HepG2 (cell line): ENCODE measurements around the gene NGRN. TPM values are rescaled to one million over a fixed set of nuclear protein-coding genes. Genes with fewer than 3 reads are reported as not detected.

Experiments used
- ARID2 ChIP-seq: sonication (generic); formaldehyde crosslinking; IDR thresholded peaks from 2 replicates; pipeline ENCODE4 v1.8.1; 2022; ENCODE audit warnings: mild to moderate bottlenecking, missing genetic modification reagents, borderline replicate concordance
- CHCHD3 ChIP-seq: sonication (generic); formaldehyde crosslinking; IDR thresholded peaks from 2 replicates; pipeline ENCODE4 v1.8.0; 2022; ENCODE audit warnings: mild to moderate bottlenecking, missing genetic modification reagents, moderate library complexity
- GATAD2A ChIP-seq: IDR thresholded peaks from 2 replicates; pipeline ENCODE4 v1.6.1; 2016
- HNRNPUL1 ChIP-seq: fragments of 200-400 bp; formaldehyde crosslinking; IDR thresholded peaks from 2 replicates; pipeline ENCODE4 v1.6.1; 2017; ENCODE audit warnings: low read depth, mild to moderate bottlenecking, low read length, moderate library complexity
- KDM2A ChIP-seq: sonication (generic); formaldehyde crosslinking; IDR thresholded peaks from 2 replicates; pipeline ENCODE4 v1.4.0; 2020; ENCODE audit warnings: low read depth, missing genetic modification reagents, borderline replicate concordance
- MAF1 ChIP-seq: sonication (generic); formaldehyde crosslinking; IDR thresholded peaks from 2 replicates; pipeline ENCODE4 v1.5.0; 2020; ENCODE audit warnings: missing genetic modification reagents, borderline replicate concordance
- NFRKB ChIP-seq: fragments of 450-650 bp; IDR thresholded peaks from 2 replicates; pipeline ENCODE4 v1.6.1; 2017
- RAD21 ChIP-seq: fragments of 450-650 bp; formaldehyde crosslinking; IDR thresholded peaks from 2 replicates; pipeline ENCODE4 v1.5.0; 2020; ENCODE audit warnings: mild to moderate bottlenecking
- SMARCC2 ChIP-seq: fragments of 450-650 bp; IDR thresholded peaks from 2 replicates; pipeline ENCODE4 v1.6.1; 2017; ENCODE audit warnings: antibody characterized with exemption, mild to moderate bottlenecking
- SP2 ChIP-seq: sonication (generic); formaldehyde crosslinking; IDR thresholded peaks from 2 replicates; pipeline ENCODE4 v1.5.1; 2020; ENCODE audit warnings: mild to moderate bottlenecking, missing genetic modification reagents
- SP5 ChIP-seq: IDR thresholded peaks from 2 replicates; pipeline ENCODE4 v1.6.1; 2016; ENCODE audit warnings: low read depth, borderline replicate concordance
- ZBTB20 ChIP-seq: sonication (generic); formaldehyde crosslinking; IDR thresholded peaks from 2 replicates; pipeline ENCODE4 v1.8.1; 2023; ENCODE audit warnings: missing genetic modification reagents, low read depth, mild to moderate bottlenecking, borderline replicate concordance
- ZBTB7A ChIP-seq: sonication (generic); formaldehyde crosslinking; IDR thresholded peaks from 2 replicates; pipeline ENCODE4 v1.8.0; 2022; ENCODE audit warnings: mild to moderate bottlenecking, missing genetic modification reagents
- ZFP36 ChIP-seq: fragments of 150-350 bp; IDR thresholded peaks from 2 replicates; pipeline ENCODE4 v1.6.1; 2018; ENCODE audit warnings: borderline replicate concordance, low read length, low read depth; ENCODE audit not compliant: partially characterized antibody
- ZFP36L2 ChIP-seq: sonication (generic); formaldehyde crosslinking; IDR thresholded peaks from 2 replicates; pipeline ENCODE4 v1.4.0; 2020; ENCODE audit warnings: missing genetic modification reagents
- ZNF12 ChIP-seq: sonication (generic); formaldehyde crosslinking; IDR thresholded peaks from 2 replicates; pipeline ENCODE4 v1.5.0; 2020; ENCODE audit warnings: missing genetic modification reagents
- ZNF367 ChIP-seq: sonication (generic); formaldehyde crosslinking; IDR thresholded peaks from 2 replicates; pipeline ENCODE4 v1.4.0; 2020; ENCODE audit warnings: missing genetic modification reagents, borderline replicate concordance
- ZNF549 ChIP-seq: sonication (generic); formaldehyde crosslinking; IDR thresholded peaks from 2 replicates; pipeline ENCODE4 v1.5.0; 2020; ENCODE audit warnings: missing genetic modification reagents
- ZNF558 ChIP-seq: sonication (generic); formaldehyde crosslinking; IDR thresholded peaks from 2 replicates; pipeline ENCODE4 v1.9.0; 2022; ENCODE audit warnings: mild to moderate bottlenecking, missing genetic modification reagents, borderline replicate concordance
- ZNF672 ChIP-seq: sonication (generic); formaldehyde crosslinking; IDR thresholded peaks from 2 replicates; pipeline ENCODE4 v1.8.1; 2022; ENCODE audit warnings: missing genetic modification reagents
- ZNF792 ChIP-seq: IDR thresholded peaks from 2 replicates; pipeline ENCODE4 v1.6.1; 2016
- polyA plus RNA-seq, 8 experiments: library from polyadenylated mRNA; depleted of rRNA in 3 of 8; stranded (reverse) in 7 of 8; unstranded in 1 of 8; fragments of >200 nt; fragmentation: Illumina TruSeq in 4 of 8; extraction: Trizol in 4 of 8; gene quantifications; 2 replicates each; pipeline versions ENCODE4 v1.2.1 to v1.2.3, GENCODE V29; 2011 to 2016; ENCODE audit warnings: low read depth in 4 of 8, missing spikeins in 1 of 8, mixed read lengths in 1 of 8; ENCODE audit not compliant: insufficient read depth in 1 of 8
- total RNA-seq, 5 experiments: library from RNA; depleted of rRNA; stranded (reverse); fragments of >200 nt; fragmentation: Illumina TruSeq; extraction: Trizol; gene quantifications; 2 replicates each; pipeline ENCODE4 v1.2.3, GENCODE V29; 2016; ENCODE audit warnings: low read depth in 1 of 5
- TF ChIP-seq, protein P1 (sequence below): sonication (generic); formaldehyde crosslinking; IDR thresholded peaks from 2 replicates; pipeline ENCODE4 v1.4.0; 2020; ENCODE audit warnings: missing genetic modification reagents
- TF ChIP-seq, protein P2 (sequence below): sonication (generic); formaldehyde crosslinking; conservative IDR thresholded peaks from 2 replicates; pipeline ENCODE4 v1.8.0; 2022; ENCODE audit warnings: mild to moderate bottlenecking, moderate library complexity, missing genetic modification reagents
- TF ChIP-seq, protein P3 (sequence below): sonication (generic); formaldehyde crosslinking; IDR thresholded peaks from 2 replicates; pipeline ENCODE4 v1.4.0; 2020; ENCODE audit warnings: missing genetic modification reagents
- TF ChIP-seq, protein P4 (sequence below): sonication (generic); formaldehyde crosslinking; IDR thresholded peaks from 2 replicates; pipeline ENCODE4 v1.9.0; 2021; ENCODE audit warnings: missing genetic modification reagents, borderline replicate concordance

The NGRN gene
- total and polyA plus RNA-seq, 2 of the 13 experiments (the other 11 are each of a cell fraction or from before 2014, with no cell fraction given) = 39.8 to 63.7 TPM

DNA sequence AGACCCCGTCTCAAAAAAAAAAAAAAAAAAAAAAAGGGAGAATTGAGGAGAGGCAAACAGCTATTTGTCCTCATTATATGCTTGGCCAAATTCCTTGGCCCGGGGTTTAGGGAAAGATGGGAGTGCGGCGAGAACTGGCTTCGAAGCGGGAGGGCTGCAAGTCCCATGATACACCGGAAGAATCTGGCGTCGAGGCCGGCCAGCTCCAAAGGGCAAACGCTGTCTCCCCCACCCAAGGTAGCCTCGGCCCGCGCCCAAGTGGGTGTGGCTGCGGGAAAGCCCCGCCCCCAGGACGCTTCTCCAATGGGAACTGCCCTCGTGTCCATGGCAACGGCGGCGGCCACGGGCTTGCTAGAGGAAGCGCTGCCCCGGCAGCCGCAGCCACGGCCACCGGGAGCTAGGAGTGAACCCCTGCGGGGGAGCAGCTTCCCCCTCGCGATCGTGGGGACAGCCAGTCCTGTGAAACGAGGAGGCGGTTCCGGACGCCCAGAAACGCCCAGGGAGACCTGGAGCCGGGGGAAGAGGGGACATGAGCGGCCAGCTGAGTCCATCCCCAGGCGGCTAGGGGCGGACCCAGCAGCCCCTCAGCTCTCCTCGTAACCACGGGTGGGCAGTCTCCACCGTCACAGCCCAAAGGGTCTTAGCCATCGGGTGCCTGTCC is 16.1 kb upstream of the NGRN start, which contains the start of gene TTLL13 (continued):
- TF ChIP-seq, protein P1, sequence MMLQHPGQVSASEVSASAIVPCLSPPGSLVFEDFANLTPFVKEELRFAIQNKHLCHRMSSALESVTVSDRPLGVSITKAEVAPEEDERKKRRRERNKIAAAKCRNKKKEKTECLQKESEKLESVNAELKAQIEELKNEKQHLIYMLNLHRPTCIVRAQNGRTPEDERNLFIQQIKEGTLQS (CRISPR knock-in tag) = no peak
- TF ChIP-seq GATAD2A (CRISPR knock-in tag) = peak; percentile 37; the same call in 1 of the 2 replicates
- TF ChIP-seq ZNF549 (CRISPR knock-in tag) = no peak
- peak; percentile 50; the same call in 1 of the 2 replicates for TF ChIP-seq ZBTB20 (CRISPR knock-in tag)
- TF ChIP-seq, protein P2, sequence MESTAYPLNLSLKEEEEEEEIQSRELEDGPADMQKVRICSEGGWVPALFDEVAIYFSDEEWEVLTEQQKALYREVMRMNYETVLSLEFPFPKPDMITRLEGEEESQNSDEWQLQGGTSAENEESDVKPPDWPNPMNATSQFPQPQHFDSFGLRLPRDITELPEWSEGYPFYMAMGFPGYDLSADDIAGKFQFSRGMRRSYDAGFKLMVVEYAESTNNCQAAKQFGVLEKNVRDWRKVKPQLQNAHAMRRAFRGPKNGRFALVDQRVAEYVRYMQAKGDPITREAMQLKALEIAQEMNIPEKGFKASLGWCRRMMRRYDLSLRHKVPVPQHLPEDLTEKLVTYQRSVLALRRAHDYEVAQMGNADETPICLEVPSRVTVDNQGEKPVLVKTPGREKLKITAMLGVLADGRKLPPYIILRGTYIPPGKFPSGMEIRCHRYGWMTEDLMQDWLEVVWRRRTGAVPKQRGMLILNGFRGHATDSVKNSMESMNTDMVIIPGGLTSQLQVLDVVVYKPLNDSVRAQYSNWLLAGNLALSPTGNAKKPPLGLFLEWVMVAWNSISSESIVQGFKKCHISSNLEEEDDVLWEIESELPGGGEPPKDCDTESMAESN = peak; percentile 71
- no peak for TF ChIP-seq ZNF558 (CRISPR knock-in tag)
- no peak for TF ChIP-seq SMARCC2
- no peak for TF ChIP-seq HNRNPUL1
- TF ChIP-seq RAD21 (CRISPR knock-in tag) = peak; percentile 24; the same call in 1 of the 2 replicates
- TF ChIP-seq, protein P3, sequence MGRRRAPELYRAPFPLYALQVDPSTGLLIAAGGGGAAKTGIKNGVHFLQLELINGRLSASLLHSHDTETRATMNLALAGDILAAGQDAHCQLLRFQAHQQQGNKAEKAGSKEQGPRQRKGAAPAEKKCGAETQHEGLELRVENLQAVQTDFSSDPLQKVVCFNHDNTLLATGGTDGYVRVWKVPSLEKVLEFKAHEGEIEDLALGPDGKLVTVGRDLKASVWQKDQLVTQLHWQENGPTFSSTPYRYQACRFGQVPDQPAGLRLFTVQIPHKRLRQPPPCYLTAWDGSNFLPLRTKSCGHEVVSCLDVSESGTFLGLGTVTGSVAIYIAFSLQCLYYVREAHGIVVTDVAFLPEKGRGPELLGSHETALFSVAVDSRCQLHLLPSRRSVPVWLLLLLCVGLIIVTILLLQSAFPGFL = no peak
- peak; percentile 78 for TF ChIP-seq ZBTB7A (CRISPR knock-in tag)
- no peak for TF ChIP-seq CHCHD3 (CRISPR knock-in tag)
- TF ChIP-seq MAF1 (CRISPR knock-in tag) = no peak
- TF ChIP-seq ZNF12 (CRISPR knock-in tag) = no peak
- peak; percentile 21; the same call in 1 of the 2 replicates for TF ChIP-seq SP5 (CRISPR knock-in tag)
- TF ChIP-seq ZNF792 = peak; percentile 34; the same call in 1 of the 2 replicates
- TF ChIP-seq ARID2 (CRISPR knock-in tag) = no peak
- no peak for TF ChIP-seq ZNF672 (CRISPR knock-in tag)
- TF ChIP-seq, protein P4, sequence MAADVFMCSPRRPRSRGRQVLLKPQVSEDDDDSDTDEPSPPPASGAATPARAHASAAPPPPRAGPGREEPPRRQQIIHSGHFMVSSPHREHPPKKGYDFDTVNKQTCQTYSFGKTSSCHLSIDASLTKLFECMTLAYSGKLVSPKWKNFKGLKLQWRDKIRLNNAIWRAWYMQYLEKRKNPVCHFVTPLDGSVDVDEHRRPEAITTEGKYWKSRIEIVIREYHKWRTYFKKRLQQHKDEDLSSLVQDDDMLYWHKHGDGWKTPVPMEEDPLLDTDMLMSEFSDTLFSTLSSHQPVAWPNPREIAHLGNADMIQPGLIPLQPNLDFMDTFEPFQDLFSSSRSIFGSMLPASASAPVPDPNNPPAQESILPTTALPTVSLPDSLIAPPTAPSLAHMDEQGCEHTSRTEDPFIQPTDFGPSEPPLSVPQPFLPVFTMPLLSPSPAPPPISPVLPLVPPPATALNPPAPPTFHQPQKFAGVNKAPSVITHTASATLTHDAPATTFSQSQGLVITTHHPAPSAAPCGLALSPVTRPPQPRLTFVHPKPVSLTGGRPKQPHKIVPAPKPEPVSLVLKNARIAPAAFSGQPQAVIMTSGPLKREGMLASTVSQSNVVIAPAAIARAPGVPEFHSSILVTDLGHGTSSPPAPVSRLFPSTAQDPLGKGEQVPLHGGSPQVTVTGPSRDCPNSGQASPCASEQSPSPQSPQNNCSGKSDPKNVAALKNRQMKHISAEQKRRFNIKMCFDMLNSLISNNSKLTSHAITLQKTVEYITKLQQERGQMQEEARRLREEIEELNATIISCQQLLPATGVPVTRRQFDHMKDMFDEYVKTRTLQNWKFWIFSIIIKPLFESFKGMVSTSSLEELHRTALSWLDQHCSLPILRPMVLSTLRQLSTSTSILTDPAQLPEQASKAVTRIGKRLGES (CRISPR knock-in tag) = no peak
- TF ChIP-seq ZFP36 = no peak
- no peak for TF ChIP-seq ZFP36L2 (CRISPR knock-in tag)
- TF ChIP-seq NFRKB = no peak
- peak; percentile 48; the same call in 1 of the 2 replicates for TF ChIP-seq KDM2A (CRISPR knock-in tag)
- peak; percentile 64 for TF ChIP-seq SP2 (CRISPR knock-in tag)
- no peak for TF ChIP-seq ZNF367 (CRISPR knock-in tag)
